Activated CD8-positive, alpha-beta T cell treated with anti-CD3 and anti-CD28 coated beads for 36 hours (primary cell): ENCODE measurements around the gene BCL7A. TPM values are rescaled to one million over a fixed set of nuclear protein-coding genes. Genes with fewer than 3 reads are reported as not detected.

ENCODE experiments used
- ATAC-seq: fragments of 200-7000 bp; cut with Tn5 transposase; one replicate; pipeline ENCODE4 v1.10.0; 2021; ENCODE audit warnings: mild to moderate bottlenecking, moderate library complexity
- CTCF ChIA-PET: fragments of 350-600 bp; sonication (Branson Sonifier 250); formaldehyde crosslinking; loops from one replicate; lab custom pipeline; 2021; ENCODE audit warnings: antibody characterized with exemption; lab: Charles Lee
- POLR2A ChIA-PET: fragments of 350-600 bp; sonication (Branson Sonifier 250); formaldehyde crosslinking; loops from one replicate; lab custom pipeline; 2021; ENCODE audit warnings: antibody characterized with exemption; lab: Charles Lee
- DNase-seq: peaks from one replicate; pipeline ENCODE4 v3.0.0-alpha.2; 2020
- H3K27ac Mint-ChIP-seq: one replicate; pipeline ENCODE4 v1.8.0; 2021; ENCODE audit warnings: mild to moderate bottlenecking, mixed read lengths
- H3K27me3 Mint-ChIP-seq: one replicate; pipeline ENCODE4 v1.8.0; 2021; ENCODE audit warnings: mixed read lengths
- H3K36me3 Mint-ChIP-seq: one replicate; pipeline ENCODE4 v1.8.0; 2021; ENCODE audit warnings: low read depth, mixed read lengths
- H3K4me1 Mint-ChIP-seq: one replicate; pipeline ENCODE4 v1.8.0; 2021; ENCODE audit warnings: low read depth, mixed read lengths
- H3K4me3 Mint-ChIP-seq: one replicate; pipeline ENCODE4 v1.8.0; 2021; ENCODE audit warnings: mild to moderate bottlenecking, moderate library complexity, mixed read lengths
- H3K9me3 Mint-ChIP-seq: one replicate; pipeline ENCODE4 v1.8.0; 2021; ENCODE audit warnings: mixed read lengths
- CTCF ChIP-seq: fragments of 200-600 bp; IDR thresholded peaks from one replicate; pipeline ENCODE4 v1.8.0; 2022; ENCODE audit warnings: antibody characterized with exemption, mild to moderate bottlenecking
- intact Hi-C: fragments of 100-400 bp; cut with micrococcal nuclease; formaldehyde crosslinking; loops from one replicate; pipeline ENCODE4 v1.10.0; 2022
- total RNA-seq, 2 experiments: library from RNA; stranded (reverse); gene quantifications; one replicate each; pipeline ENCODE4 v1.2.3, GENCODE V29; 2021

Gene BCL7A
- total RNA-seq, 2 experiments from 2014 or later, result 6.7 to 7.3 TPM

- TF ChIP-seq CTCF, result no peak
- ATAC-seq, result no peak
- no peak for DNase-seq
- no peak overlapping the region for H3K27ac Mint-ChIP-seq
- peaks cover 7% of the 10 kb centered on the region for H3K4me1 Mint-ChIP-seq
- ChIA-PET CTCF (interaction anchor here (0.7 to 1.0 kb wide), 2 partner anchors 18 to 63 kb away, joined by 3 read pairs; partner anchors contain the start of gene MLXIP), POLR2A (interaction anchor here (0.6 kb wide), 1 partner anchor 107 kb away, joined by 3 read pairs; no protein-coding TSS in a partner anchor)
- no peaks in the 10 kb centered on the region for H3K9me3 Mint-ChIP-seq
- no peaks in the 10 kb centered on the region for H3K27me3 Mint-ChIP-seq
- peaks cover 2% of the 10 kb centered on the region for H3K36me3 Mint-ChIP-seq
- intact Hi-C loops, result no loop called here
- no peak overlapping the region for H3K4me3 Mint-ChIP-seq
Measured at GRCh38 chr12:122060081-122060501, 38.4 kb downstream of the BCL7A start.

DNA sequence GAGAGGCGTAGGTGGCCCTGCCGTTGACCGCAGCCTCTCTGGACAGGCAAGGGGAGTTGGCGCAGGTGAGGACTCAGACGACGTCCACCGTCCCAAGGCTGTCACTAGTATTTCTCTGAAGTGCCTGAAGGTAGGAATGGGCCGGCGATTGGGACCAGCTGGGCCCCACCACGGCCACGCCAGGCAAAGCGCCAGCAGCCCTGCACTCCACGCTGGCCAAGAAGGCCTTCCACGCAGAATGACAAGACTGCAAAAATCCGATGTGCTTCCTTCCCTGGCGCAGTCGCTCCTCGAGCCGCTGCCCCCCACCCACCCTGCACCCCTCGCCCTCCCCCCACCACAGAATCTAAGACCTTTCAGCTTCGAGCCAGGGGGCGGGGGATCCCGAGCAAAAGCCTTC is 39.6 kb downstream of the BCL7A start:
- intact Hi-C loops, result no loop called here
- no peak for DNase-seq
- CTCF ChIA-PET, result interaction anchor here (2.6 kb wide), 1 partner anchor 62 kb away, joined by 10 read pairs; no protein-coding TSS in a partner anchor
- Mint-ChIP-seq H3K36me3 (peaks cover 2% of the 10 kb centered on the region), H3K4me1 (peaks cover 7% of the 10 kb centered on the region), H3K9me3 (no peaks in the 10 kb centered on the region), H3K4me3 (no peak overlapping the region), H3K27me3 (no peaks in the 10 kb centered on the region), H3K27ac (no peak overlapping the region)
- ATAC-seq, result no peak
- TF ChIP-seq CTCF, result no peak
- POLR2A ChIA-PET, result interaction anchor here (1.5 kb wide), 1 partner anchor 8 kb away, joined by 3 read pairs; no protein-coding TSS in a partner anchor

DNA sequence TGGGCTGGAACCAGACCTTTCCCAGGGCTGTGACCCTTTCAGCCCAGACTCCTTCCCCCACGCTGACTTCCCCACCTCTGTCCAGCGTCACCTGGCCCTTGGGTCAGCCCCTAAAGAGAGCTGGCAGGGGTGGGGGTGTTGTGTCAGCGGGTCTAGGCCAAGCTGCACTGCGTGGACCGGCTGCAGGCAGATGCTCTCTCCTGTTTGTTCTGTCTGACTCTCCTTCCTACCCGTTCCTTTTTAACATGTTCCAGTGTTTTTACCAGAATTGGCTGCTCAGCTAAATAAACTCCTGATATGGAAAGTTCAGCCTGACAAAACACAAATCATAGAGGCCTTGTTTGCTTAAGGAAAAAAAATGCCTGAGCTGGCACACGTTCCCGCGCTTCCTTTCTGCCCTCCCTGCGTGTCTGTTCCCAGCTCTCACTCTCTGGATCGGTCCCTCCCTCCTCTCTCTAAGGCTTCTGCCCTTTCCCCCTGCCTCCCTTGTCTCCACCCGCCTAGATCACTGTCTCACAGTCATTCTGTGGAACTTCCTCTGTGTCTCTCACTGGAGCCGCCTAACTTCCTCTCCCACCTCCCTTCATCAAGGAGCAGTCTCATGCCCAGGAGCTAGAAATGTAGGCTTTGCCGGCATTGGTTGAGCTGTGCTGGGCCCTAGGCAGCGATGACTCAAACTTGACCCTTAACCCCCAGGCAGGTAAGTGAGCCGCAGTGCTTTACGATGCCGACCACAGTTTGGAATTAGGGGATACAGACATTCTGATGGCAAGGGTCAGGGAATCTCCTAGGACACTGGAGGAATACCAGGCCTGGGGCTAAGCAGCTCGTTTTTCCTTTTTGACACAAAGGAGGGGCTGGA is 41.4 kb downstream of the BCL7A start:
- ChIA-PET CTCF (interaction anchor here (0.6 to 3.6 kb wide), 9 partner anchors 8 to 128 kb away, joined by 3 to 21 read pairs (median 3); no protein-coding TSS in a partner anchor), POLR2A (no interaction called here)
- Mint-ChIP-seq H3K27ac (no peak overlapping the region), H3K4me3 (no peak overlapping the region), H3K9me3 (no peaks in the 10 kb centered on the region), H3K27me3 (no peaks in the 10 kb centered on the region), H3K36me3 (peaks cover 2% of the 10 kb centered on the region), H3K4me1 (peaks cover 12% of the 10 kb centered on the region)
- ATAC-seq (no peak), DNase-seq (no peak)
- no peak for TF ChIP-seq CTCF
- intact Hi-C loops, result no loop called here

GRCh38 chr12:122063694-122064024 is 42.0 kb downstream of the BCL7A start:
- no peaks in the 10 kb centered on the region for H3K9me3 Mint-ChIP-seq
- ATAC-seq, result no peak
- POLR2A ChIA-PET, result no interaction called here
- CTCF ChIA-PET, result interaction anchor here (0.6 to 3.6 kb wide), 8 partner anchors 9 to 127 kb away, joined by 3 to 21 read pairs (median 3); no protein-coding TSS in a partner anchor
- no peak for DNase-seq
- TF ChIP-seq CTCF, result no peak
- no peak overlapping the region for H3K27ac Mint-ChIP-seq
- peaks cover 17% of the 10 kb centered on the region for H3K4me1 Mint-ChIP-seq
- H3K36me3 Mint-ChIP-seq, result peaks cover 2% of the 10 kb centered on the region
- intact Hi-C loops, result no loop called here
- H3K4me3 Mint-ChIP-seq, result no peak overlapping the region
- H3K27me3 Mint-ChIP-seq, result no peaks in the 10 kb centered on the region
